GM10248 (cell line): Measurements from ENCODE around the gene LDLRAD4.

Experiments used
- CTCF ChIA-PET: fragments of 300-600 bp; sonication (Branson Sonifier 250); formaldehyde crosslinking; extraction: SDS; loops from one replicate; lab custom pipeline; 2021; ENCODE audit warnings: antibody characterized with exemption; lab: Yijun Ruan, JAX
- POLR2A ChIA-PET: fragments of 350-650 bp; sonication (Branson Sonifier 250); formaldehyde crosslinking; extraction: SDS; loops from one replicate; lab custom pipeline; 2020; ENCODE audit warnings: antibody characterized with exemption; lab: Yijun Ruan, JAX
- DNase-seq: peaks from one replicate; pipeline ENCODE4 v3.0.0; 2012; ENCODE audit errors: extremely low spot score
- CTCF ChIP-seq: IDR thresholded peaks from 2 replicates; pipeline ENCODE4 v1.5.1; 2012; ENCODE audit warnings: mild to moderate bottlenecking, low read depth; ENCODE audit errors: extremely low read depth, missing control alignments, control extremely low read depth

Gene LDLRAD4

GRCh38 chr18:13276530-13277520 lies 58.3 kb downstream of the LDLRAD4 start:
- ChIA-PET POLR2A (no interaction called here), CTCF (interaction anchor here (2.1 kb wide), 1 partner anchor 12 kb away, joined by 4 read pairs; no protein-coding TSS in a partner anchor)
- TF ChIP-seq CTCF, result no peak
- no peak for DNase-seq

GRCh38 chr18:13278062-13278630 lies 59.6 kb downstream of the LDLRAD4 start:
- no peak for TF ChIP-seq CTCF
- POLR2A ChIA-PET, result no interaction called here
- CTCF ChIA-PET, result interaction anchor here (1.6 to 2.1 kb wide), 2 partner anchors 11 to 45 kb away, joined by 3 to 4 read pairs; no protein-coding TSS in a partner anchor
- no peak for DNase-seq

- DNase-seq, result no peak
- CTCF ChIA-PET, result interaction anchor here (1.2 to 1.6 kb wide), 2 partner anchors 44 to 59 kb away, joined by 3 read pairs; no protein-coding TSS in a partner anchor
- POLR2A ChIA-PET, result no interaction called here
- TF ChIP-seq CTCF, result no peak
Measured at GRCh38 chr18:13279181-13280069, 60.9 kb downstream of the LDLRAD4 start.

- CTCF ChIA-PET, result interaction anchor here (1.2 kb wide), 1 partner anchor 60 kb away, joined by 3 read pairs; no protein-coding TSS in a partner anchor
- DNase-seq, result no peak
- POLR2A ChIA-PET, result no interaction called here
- no peak for TF ChIP-seq CTCF
Measured at GRCh38 chr18:13280070-13280795, 61.7 kb downstream of the LDLRAD4 start.

GRCh38 chr18:13281406-13281805 lies 62.8 kb downstream of the LDLRAD4 start:
- ChIA-PET POLR2A (no interaction called here), CTCF (no interaction called here)
- DNase-seq, result no peak
- TF ChIP-seq CTCF, result no peak

- no peak for TF ChIP-seq CTCF
- POLR2A ChIA-PET, result no interaction called here
- CTCF ChIA-PET, result no interaction called here
- DNase-seq, result no peak
Measured at GRCh38 chr18:13283746-13284145, 65.2 kb downstream of the LDLRAD4 start.
